WTC11 (cell line): Measurements from ENCODE around the gene NUP210L. TPM values are rescaled to one million over a fixed set of nuclear protein-coding genes. Genes with fewer than 3 reads are reported as not detected.

ENCODE experiments used
- ATAC-seq: fragments of 200-7000 bp; cut with Tn5 transposase; 2 replicates; pipeline ENCODE4 v1.10.0; 2021; ENCODE audit warnings: mild to moderate bottlenecking, moderate library complexity
- CTCF ChIA-PET: fragments of 300-600 bp; sonication (Branson Sonifier 250); formaldehyde crosslinking; loops from one replicate; lab custom pipeline; 2021; ENCODE audit warnings: antibody characterized with exemption; lab: Charles Lee
- POLR2A ChIA-PET: fragments of 350-600 bp; sonication (Branson Sonifier 250); formaldehyde crosslinking; loops from one replicate; lab custom pipeline; 2021; ENCODE audit warnings: antibody characterized with exemption; lab: Charles Lee
- DNase-seq: peaks from one replicate; pipeline ENCODE4 v3.0.0; 2021; ENCODE audit warnings: low spot score
- H3K27ac Mint-ChIP-seq: 2 replicates; pipeline ENCODE4 v1.8.0; 2021; ENCODE audit warnings: mixed read lengths
- H3K27me3 Mint-ChIP-seq: 2 replicates; pipeline ENCODE4 v1.8.0; 2021; ENCODE audit warnings: low read depth, mild to moderate bottlenecking, moderate library complexity, mixed read lengths
- H3K36me3 Mint-ChIP-seq: 2 replicates; pipeline ENCODE4 v1.8.0; 2021; ENCODE audit warnings: mixed read lengths
- H3K4me1 Mint-ChIP-seq: 2 replicates; pipeline ENCODE4 v1.8.0; 2022; ENCODE audit warnings: mixed read lengths
- H3K4me3 Mint-ChIP-seq: 2 replicates; pipeline ENCODE4 v1.8.0; 2021; ENCODE audit warnings: mild to moderate bottlenecking, moderate library complexity, mixed read lengths
- H3K9me3 Mint-ChIP-seq: 2 replicates; pipeline ENCODE4 v1.8.0; 2021; ENCODE audit warnings: mixed read lengths
- CBFB ChIP-seq: sonication (generic); formaldehyde crosslinking; IDR thresholded peaks from 2 replicates; pipeline ENCODE4 v1.8.1; 2022; ENCODE audit warnings: mild to moderate bottlenecking, low read depth, missing genetic modification reagents
- EMX1 ChIP-seq: fragments of 250-450 bp; sonication (Bioruptor Pico); IDR thresholded peaks from 2 replicates; pipeline ENCODE4 v1.8.0; 2021; ENCODE audit warnings: mild to moderate bottlenecking
- ESRRA ChIP-seq: sonication (generic); formaldehyde crosslinking; IDR thresholded peaks from 2 replicates; pipeline ENCODE4 v1.8.1; 2022; ENCODE audit warnings: mild to moderate bottlenecking, missing genetic modification reagents, borderline replicate concordance
- FOXK1 ChIP-seq: sonication (generic); formaldehyde crosslinking; IDR thresholded peaks from 2 replicates; pipeline ENCODE4 v1.8.0; 2022; ENCODE audit warnings: mild to moderate bottlenecking, moderate library complexity, missing genetic modification reagents
- JAZF1 ChIP-seq: fragments of 250-450 bp; sonication (Bioruptor Pico); IDR thresholded peaks from 2 replicates; pipeline ENCODE4 v1.9.0; 2021; ENCODE audit warnings: moderate library complexity, mild to moderate bottlenecking, inconsistent platforms
- MXD4 ChIP-seq: fragments of 250-450 bp; sonication (Bioruptor Pico); IDR thresholded peaks from 2 replicates; pipeline ENCODE4 v1.8.0; 2021; ENCODE audit warnings: mild to moderate bottlenecking, moderate library complexity, borderline replicate concordance
- NFE2L1 ChIP-seq: sonication (generic); formaldehyde crosslinking; IDR thresholded peaks from 2 replicates; pipeline ENCODE4 v1.8.1; 2023; ENCODE audit warnings: missing genetic modification reagents
- NR1H2 ChIP-seq: sonication (generic); formaldehyde crosslinking; IDR thresholded peaks from 2 replicates; pipeline ENCODE4 v1.9.0; 2021; ENCODE audit warnings: mild to moderate bottlenecking, moderate library complexity, missing genetic modification reagents
- OVOL2 ChIP-seq: fragments of 250-450 bp; sonication (Bioruptor Pico); IDR thresholded peaks from 2 replicates; pipeline ENCODE4 v1.9.0; 2021; ENCODE audit warnings: mild to moderate bottlenecking, borderline replicate concordance
- PRDM15 ChIP-seq: sonication (generic); formaldehyde crosslinking; IDR thresholded peaks from 2 replicates; pipeline ENCODE4 v1.8.0; 2022; ENCODE audit warnings: missing genetic modification reagents
- PRRX2 ChIP-seq: fragments of 250-450 bp; sonication (Bioruptor Pico); IDR thresholded peaks from 2 replicates; pipeline ENCODE4 v1.8.0; 2021; ENCODE audit warnings: mild to moderate bottlenecking
- SP1 ChIP-seq: sonication (generic); formaldehyde crosslinking; conservative IDR thresholded peaks from 2 replicates; pipeline ENCODE4 v1.8.1; 2022; ENCODE audit warnings: missing genetic modification reagents
- TEAD4 ChIP-seq: sonication (generic); formaldehyde crosslinking; IDR thresholded peaks from 2 replicates; pipeline ENCODE4 v1.8.0; 2022; ENCODE audit warnings: mild to moderate bottlenecking, missing genetic modification reagents
- ZNF416 ChIP-seq: fragments of 250-450 bp; sonication (Bioruptor Pico); IDR thresholded peaks from 2 replicates; pipeline ENCODE4 v1.9.0; 2021; ENCODE audit warnings: mild to moderate bottlenecking, inconsistent platforms
- ZNF423 ChIP-seq: fragments of 250-450 bp; sonication (Bioruptor Pico); IDR thresholded peaks from 2 replicates; pipeline ENCODE4 v2.1.2; 2022; ENCODE audit warnings: mild to moderate bottlenecking, moderate library complexity
- ZNF512 ChIP-seq: sonication (generic); formaldehyde crosslinking; IDR thresholded peaks from 2 replicates; pipeline ENCODE4 v1.8.1; 2022; ENCODE audit warnings: missing genetic modification reagents, borderline replicate concordance
- ZNF671 ChIP-seq: fragments of 250-450 bp; sonication (Bioruptor Pico); IDR thresholded peaks from 2 replicates; pipeline ENCODE4 v1.8.0; 2021; ENCODE audit warnings: mild to moderate bottlenecking
- total RNA-seq: library from RNA; stranded (reverse); gene quantifications from 3 replicates; pipeline ENCODE4 v1.2.3, GENCODE V29; 2021
- TF ChIP-seq, protein P1 (sequence below): sonication (generic); formaldehyde crosslinking; IDR thresholded peaks from 2 replicates; pipeline ENCODE4 v1.8.1; 2022; ENCODE audit warnings: low read depth, missing genetic modification reagents, borderline replicate concordance
- TF ChIP-seq, protein P2 (sequence below): sonication (generic); formaldehyde crosslinking; IDR thresholded peaks from 2 replicates; pipeline ENCODE4 v1.8.0; 2022; ENCODE audit warnings: mild to moderate bottlenecking, missing genetic modification reagents
- TF ChIP-seq, protein P3 (sequence below): sonication (generic); formaldehyde crosslinking; IDR thresholded peaks from 2 replicates; pipeline ENCODE4 v1.8.0; 2023; ENCODE audit warnings: missing genetic modification reagents

The NUP210L gene
- total RNA-seq, 1 experiment from 2014 or later, result 0.02 TPM

DNA sequence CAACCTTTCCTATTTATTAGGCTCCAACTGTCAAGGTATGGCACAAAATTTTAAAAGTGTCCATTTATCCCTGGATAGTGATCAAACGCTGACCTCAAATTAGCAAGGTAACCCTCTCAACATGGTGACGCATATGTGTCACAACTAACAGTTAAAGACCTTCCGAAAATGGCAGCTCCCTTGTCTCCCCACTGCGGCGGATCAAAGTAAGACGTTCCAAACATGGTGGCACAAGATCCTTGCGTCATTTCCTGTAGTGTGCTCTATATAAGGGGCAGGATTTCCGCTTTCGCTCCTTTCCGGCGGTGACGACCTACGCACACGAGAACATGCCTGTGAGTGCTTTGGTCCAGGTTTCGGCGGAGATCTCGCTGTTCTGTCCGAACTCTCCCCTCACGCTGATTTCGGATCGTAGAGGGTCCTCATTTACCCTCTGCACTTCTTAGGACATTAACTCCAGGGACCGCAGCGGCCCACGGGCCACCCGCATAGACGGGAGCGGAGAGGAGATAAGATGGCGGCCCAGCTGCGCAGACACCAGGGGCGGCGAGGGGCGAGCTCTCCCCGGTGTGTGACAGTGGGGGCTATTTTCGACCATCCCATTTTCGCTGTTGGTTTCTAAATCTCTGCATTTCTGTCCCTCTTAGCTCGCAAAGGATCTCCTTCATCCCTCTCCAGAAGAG is 164.3 kb downstream of the NUP210L start, which contains the start of gene RPS27 (continued):
- TF ChIP-seq TEAD4 (0 out of 2 replicates have a peak, but pooled peaks have one; percentile 47), EMX1 (CRISPR knock-in tag) (no peak), FOXK1 (CRISPR knock-in tag) (peak; percentile 73; the same call in 1 of the 2 replicates), ZNF671 (CRISPR knock-in tag) (peak; percentile 75; the same call in 1 of the 2 replicates), CBFB (peak; percentile 43; the same call in 1 of the 2 replicates), ESRRA (no peak)

DNA sequence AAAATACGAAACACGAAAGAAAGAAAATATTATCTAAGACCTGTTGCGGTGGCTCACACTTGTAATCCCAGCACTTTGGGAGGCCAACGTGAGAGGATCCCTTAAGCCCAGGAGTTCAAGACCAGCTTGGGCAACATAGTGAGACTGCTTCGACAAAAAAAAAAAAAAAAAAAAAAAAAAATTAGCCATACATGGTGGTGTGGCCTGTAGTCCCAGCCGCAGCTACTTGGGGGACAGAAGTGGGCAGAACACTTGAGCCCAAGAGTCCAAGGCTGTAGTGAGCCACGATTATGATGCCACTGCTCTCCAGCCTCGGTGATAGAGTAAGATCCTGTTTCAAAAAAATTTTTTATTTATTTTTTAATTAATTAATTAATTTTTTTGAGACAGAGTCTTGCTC is 167.3 kb downstream of the NUP210L start:
- Mint-ChIP-seq H3K36me3 (peaks cover 35% of the 10 kb centered on the region), H3K9me3 (no peaks in the 10 kb centered on the region), H3K27ac (peak overlapping the region; percentile 95; the same call in 1 of the 2 replicates), H3K4me3 (no peak overlapping the region), H3K4me1 (peaks cover 39% of the 10 kb centered on the region), H3K27me3 (no peaks in the 10 kb centered on the region)
- DNase-seq (no peak), ATAC-seq (no peak)
- POLR2A ChIA-PET, result interaction anchor here (0.6 to 2.9 kb wide), 2 partner anchors 20 to 173 kb away, joined by 4 to 31 read pairs; partner anchors contain the start of gene CREB3L4
- TF ChIP-seq, protein P1, sequence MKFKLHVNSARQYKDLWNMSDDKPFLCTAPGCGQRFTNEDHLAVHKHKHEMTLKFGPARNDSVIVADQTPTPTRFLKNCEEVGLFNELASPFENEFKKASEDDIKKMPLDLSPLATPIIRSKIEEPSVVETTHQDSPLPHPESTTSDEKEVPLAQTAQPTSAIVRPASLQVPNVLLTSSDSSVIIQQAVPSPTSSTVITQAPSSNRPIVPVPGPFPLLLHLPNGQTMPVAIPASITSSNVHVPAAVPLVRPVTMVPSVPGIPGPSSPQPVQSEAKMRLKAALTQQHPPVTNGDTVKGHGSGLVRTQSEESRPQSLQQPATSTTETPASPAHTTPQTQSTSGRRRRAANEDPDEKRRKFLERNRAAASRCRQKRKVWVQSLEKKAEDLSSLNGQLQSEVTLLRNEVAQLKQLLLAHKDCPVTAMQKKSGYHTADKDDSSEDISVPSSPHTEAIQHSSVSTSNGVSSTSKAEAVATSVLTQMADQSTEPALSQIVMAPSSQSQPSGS (CRISPR knock-in tag), result no peak
- TF ChIP-seq SP1 (no peak), MXD4 (CRISPR knock-in tag) (no peak), ZNF423 (CRISPR knock-in tag) (no peak), PRDM15 (CRISPR knock-in tag) (no peak), PRRX2 (CRISPR knock-in tag) (no peak), OVOL2 (CRISPR knock-in tag) (no peak), JAZF1 (CRISPR knock-in tag) (no peak), NFE2L1 (no peak), ZNF512 (CRISPR knock-in tag) (no peak), ZNF416 (CRISPR knock-in tag) (no peak), NR1H2 (no peak)
- TF ChIP-seq, protein P2, sequence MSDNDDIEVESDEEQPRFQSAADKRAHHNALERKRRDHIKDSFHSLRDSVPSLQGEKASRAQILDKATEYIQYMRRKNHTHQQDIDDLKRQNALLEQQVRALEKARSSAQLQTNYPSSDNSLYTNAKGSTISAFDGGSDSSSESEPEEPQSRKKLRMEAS (CRISPR knock-in tag), result no peak
- TF ChIP-seq, protein P3, sequence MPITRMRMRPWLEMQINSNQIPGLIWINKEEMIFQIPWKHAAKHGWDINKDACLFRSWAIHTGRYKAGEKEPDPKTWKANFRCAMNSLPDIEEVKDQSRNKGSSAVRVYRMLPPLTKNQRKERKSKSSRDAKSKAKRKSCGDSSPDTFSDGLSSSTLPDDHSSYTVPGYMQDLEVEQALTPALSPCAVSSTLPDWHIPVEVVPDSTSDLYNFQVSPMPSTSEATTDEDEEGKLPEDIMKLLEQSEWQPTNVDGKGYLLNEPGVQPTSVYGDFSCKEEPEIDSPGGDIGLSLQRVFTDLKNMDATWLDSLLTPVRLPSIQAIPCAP (CRISPR knock-in tag), result no peak
- CTCF ChIA-PET, result interaction anchor here (0.7 to 3.7 kb wide), 14 partner anchors 10 to 310 kb away, joined by 3 to 51 read pairs (median 6); partner anchors contain the start of genes CREB3L4, DENND4B, GATAD2B and JTB
